HepG2 (cell line): ENCODE data around the gene PAPPA.

Experiments used
- ATAD3A ChIP-seq: sonication (generic); formaldehyde crosslinking; IDR thresholded peaks from 2 replicates; pipeline ENCODE4 v1.4.0; 2020; ENCODE audit warnings: missing genetic modification reagents
- BRF2 ChIP-seq: sonication (generic); formaldehyde crosslinking; IDR thresholded peaks from 2 replicates; pipeline ENCODE4 v1.8.1; 2022; ENCODE audit warnings: mild to moderate bottlenecking, missing genetic modification reagents
- CEBPB ChIP-seq: IDR thresholded peaks from 2 replicates; pipeline ENCODE4 v1.6.1; 2011; ENCODE audit warnings: low read depth, low read length, improper control_type of control experiment, borderline replicate concordance
- CTCF ChIP-seq: sonication (generic); formaldehyde crosslinking; IDR thresholded peaks from 2 replicates; pipeline ENCODE4 v1.5.0; 2020; ENCODE audit warnings: mild to moderate bottlenecking, missing genetic modification reagents, moderate library complexity
- EZH2 ChIP-seq: conservative IDR thresholded peaks from 2 replicates; pipeline ENCODE4 v1.6.1; 2012; ENCODE audit warnings: mild to moderate bottlenecking, low read depth, low read length, moderate library complexity
- FOXK1 ChIP-seq: sonication (generic); formaldehyde crosslinking; IDR thresholded peaks from 2 replicates; pipeline ENCODE4 v1.4.0; 2020; ENCODE audit warnings: low read depth, missing genetic modification reagents, borderline replicate concordance
- HDAC6 ChIP-seq: fragments of 200-600 bp; sonication (generic); IDR thresholded peaks from 2 replicates; pipeline ENCODE4 v1.7.0; 2017; ENCODE audit warnings: mild to moderate bottlenecking, antibody characterized with exemption, low read length, low read depth
- HIVEP1 ChIP-seq: sonication (generic); formaldehyde crosslinking; IDR thresholded peaks from 2 replicates; pipeline ENCODE4 v1.4.0; 2020; ENCODE audit warnings: mild to moderate bottlenecking, missing genetic modification reagents
- PAWR ChIP-seq: sonication (generic); formaldehyde crosslinking; IDR thresholded peaks from 2 replicates; pipeline ENCODE4 v1.4.0; 2020; ENCODE audit warnings: missing genetic modification reagents, mild to moderate bottlenecking, borderline replicate concordance
- POLR2AphosphoS5 ChIP-seq: IDR thresholded peaks from 2 replicates; pipeline ENCODE4 v1.6.1; 2012; ENCODE audit warnings: low read depth, low read length
- TAF1 ChIP-seq: sonication (generic); formaldehyde crosslinking; IDR thresholded peaks from 2 replicates; pipeline ENCODE4 v1.4.0; 2020; ENCODE audit warnings: missing genetic modification reagents
- ZMYM3 ChIP-seq: sonication (generic); formaldehyde crosslinking; IDR thresholded peaks from 2 replicates; pipeline ENCODE4 v1.5.1; 2020; ENCODE audit warnings: mild to moderate bottlenecking, missing genetic modification reagents
- TF ChIP-seq, protein P1 (sequence below): sonication (generic); formaldehyde crosslinking; IDR thresholded peaks from 2 replicates; pipeline ENCODE4 v1.5.1; 2020; ENCODE audit warnings: mild to moderate bottlenecking, missing genetic modification reagents

GRCh38 chr9:116208417-116209232 lies 55.0 kb downstream of the PAPPA start:
- TF ChIP-seq TAF1 (CRISPR knock-in tag) (no peak), CTCF (CRISPR knock-in tag) (no peak), FOXK1 (CRISPR knock-in tag) (no peak), HIVEP1 (CRISPR knock-in tag) (no peak), ATAD3A (CRISPR knock-in tag) (no peak), PAWR (CRISPR knock-in tag) (no peak), BRF2 (CRISPR knock-in tag) (no peak), ZMYM3 (CRISPR knock-in tag) (no peak), HDAC6 (no peak), CEBPB (no peak), POLR2AphosphoS5 (no peak), EZH2 (no peak)
- TF ChIP-seq, protein P1, sequence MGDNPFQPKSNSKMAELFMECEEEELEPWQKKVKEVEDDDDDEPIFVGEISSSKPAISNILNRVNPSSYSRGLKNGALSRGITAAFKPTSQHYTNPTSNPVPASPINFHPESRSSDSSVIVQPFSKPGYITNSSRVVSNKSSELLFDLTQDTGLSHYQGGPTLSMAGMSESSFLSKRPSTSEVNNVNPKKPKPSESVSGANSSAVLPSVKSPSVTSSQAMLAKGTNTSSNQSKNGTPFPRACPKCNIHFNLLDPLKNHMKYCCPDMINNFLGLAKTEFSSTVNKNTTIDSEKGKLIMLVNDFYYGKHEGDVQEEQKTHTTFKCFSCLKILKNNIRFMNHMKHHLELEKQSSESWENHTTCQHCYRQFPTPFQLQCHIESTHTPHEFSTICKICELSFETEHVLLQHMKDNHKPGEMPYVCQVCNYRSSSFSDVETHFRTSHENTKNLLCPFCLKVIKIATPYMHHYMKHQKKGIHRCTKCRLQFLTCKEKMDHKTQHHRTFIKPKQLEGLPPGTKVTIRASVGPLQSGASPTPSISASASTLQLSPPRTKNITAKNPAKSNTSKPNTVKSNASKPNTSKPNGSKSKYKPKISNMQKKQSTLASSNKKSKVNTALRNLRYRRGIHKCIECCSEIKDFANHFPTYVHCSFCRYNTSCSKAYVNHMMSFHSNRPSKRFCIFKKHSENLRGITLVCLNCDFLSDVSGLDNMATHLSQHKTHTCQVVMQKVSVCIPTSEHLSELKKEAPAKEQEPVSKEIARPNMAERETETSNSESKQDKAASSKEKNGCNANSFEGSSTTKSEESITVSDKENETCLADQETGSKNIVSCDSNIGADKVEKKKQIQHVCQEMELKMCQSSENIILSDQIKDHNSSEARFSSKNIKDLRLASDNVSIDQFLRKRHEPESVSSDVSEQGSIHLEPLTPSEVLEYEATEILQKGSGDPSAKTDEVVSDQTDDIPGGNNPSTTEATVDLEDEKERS (CRISPR knock-in tag), result no peak
